HUES48 (cell line): ENCODE data around the gene PTPRN2.

Source experiments
- H3K27ac ChIP-seq: one replicate; pipeline ENCODE4 v1.7.0; 2013; ENCODE audit warnings: low read depth, low read length, inconsistent platforms
- H3K27me3 ChIP-seq: 2 replicates; pipeline ENCODE4 v1.6.1; 2013; ENCODE audit warnings: mild to moderate bottlenecking, low read length; ENCODE audit not compliant: control insufficient read depth, insufficient read depth
- H3K36me3 ChIP-seq: 2 replicates; pipeline ENCODE4 v1.6.1; 2013; ENCODE audit warnings: low read length; ENCODE audit not compliant: control insufficient read depth, insufficient read depth
- H3K4me1 ChIP-seq: 2 replicates; pipeline ENCODE4 v1.6.1; 2013; ENCODE audit warnings: mild to moderate bottlenecking, low read length; ENCODE audit not compliant: control insufficient read depth, insufficient read depth
- H3K4me3 ChIP-seq: 2 replicates; pipeline ENCODE4 v1.5.1; 2013; ENCODE audit warnings: mild to moderate bottlenecking, low read depth, low read length
- H3K9ac ChIP-seq: 2 replicates; pipeline ENCODE4 v1.6.1; 2013; ENCODE audit warnings: mild to moderate bottlenecking, low read depth, low read length, moderate library complexity
- H3K9me3 ChIP-seq: 2 replicates; pipeline ENCODE4 v1.6.1; 2013; ENCODE audit warnings: low read length; ENCODE audit not compliant: control insufficient read depth, insufficient read depth

Gene PTPRN2

GRCh38 chr7:158125721-158126120 lies 461.9 kb downstream of the PTPRN2 start:
- H3K27ac ChIP-seq: no peak overlapping the region
- H3K36me3 ChIP-seq: no peaks in the 10 kb centered on the region
- H3K9me3 ChIP-seq: peaks cover 88% of the 10 kb centered on the region
- H3K4me3 ChIP-seq: no peak overlapping the region
- no peak overlapping the region for H3K9ac ChIP-seq
- no peaks in the 10 kb centered on the region for H3K4me1 ChIP-seq
- H3K27me3 ChIP-seq: no peaks in the 10 kb centered on the region

GRCh38 chr7:158125091-158125490 lies 462.5 kb downstream of the PTPRN2 start:
- no peaks in the 10 kb centered on the region for H3K36me3 ChIP-seq
- peaks cover 88% of the 10 kb centered on the region for H3K9me3 ChIP-seq

GRCh38 chr7:158124671-158125079 lies 462.9 kb downstream of the PTPRN2 start:
- no peak overlapping the region for H3K9ac ChIP-seq
- H3K4me1 ChIP-seq: no peaks in the 10 kb centered on the region
- H3K4me3 ChIP-seq: no peak overlapping the region
- H3K9me3 ChIP-seq: peaks cover 86% of the 10 kb centered on the region
- H3K36me3 ChIP-seq: no peaks in the 10 kb centered on the region
- H3K27me3 ChIP-seq: no peaks in the 10 kb centered on the region
- H3K27ac ChIP-seq: no peak overlapping the region

More at GRCh38 chr7:158125091-158125490, 462.5 kb downstream of the PTPRN2 start:
- Histone ChIP-seq H3K4me3 (no peak overlapping the region), H3K27ac (no peak overlapping the region), H3K27me3 (no peaks in the 10 kb centered on the region), H3K9ac (no peak overlapping the region), H3K4me1 (no peaks in the 10 kb centered on the region)

- no peak overlapping the region for H3K9ac ChIP-seq
- H3K27me3 ChIP-seq: no peaks in the 10 kb centered on the region
- no peaks in the 10 kb centered on the region for H3K36me3 ChIP-seq
- H3K9me3 ChIP-seq: peaks cover 85% of the 10 kb centered on the region
- H3K4me3 ChIP-seq: no peak overlapping the region
- H3K4me1 ChIP-seq: no peaks in the 10 kb centered on the region
- no peak overlapping the region for H3K27ac ChIP-seq
Observed at GRCh38 chr7:158123753-158124152, 463.9 kb downstream of the PTPRN2 start.

- H3K27me3 ChIP-seq: no peaks in the 10 kb centered on the region
- H3K4me3 ChIP-seq: no peak overlapping the region
- H3K4me1 ChIP-seq: no peaks in the 10 kb centered on the region
- no peak overlapping the region for H3K27ac ChIP-seq
- no peak overlapping the region for H3K9ac ChIP-seq
- peaks cover 85% of the 10 kb centered on the region for H3K9me3 ChIP-seq
- H3K36me3 ChIP-seq: no peaks in the 10 kb centered on the region
Observed at GRCh38 chr7:158123214-158123613, 464.4 kb downstream of the PTPRN2 start.

- H3K4me3 ChIP-seq: no peak overlapping the region
- H3K27me3 ChIP-seq: no peaks in the 10 kb centered on the region
- H3K27ac ChIP-seq: no peak overlapping the region
- peaks cover 85% of the 10 kb centered on the region for H3K9me3 ChIP-seq
- H3K9ac ChIP-seq: no peak overlapping the region
- no peaks in the 10 kb centered on the region for H3K4me1 ChIP-seq
- H3K36me3 ChIP-seq: no peaks in the 10 kb centered on the region
Observed at GRCh38 chr7:158121441-158122045, 466.1 kb downstream of the PTPRN2 start.

GRCh38 chr7:158120716-158121115 lies 466.9 kb downstream of the PTPRN2 start:
- H3K36me3 ChIP-seq: no peaks in the 10 kb centered on the region
- no peaks in the 10 kb centered on the region for H3K4me1 ChIP-seq
- no peak overlapping the region for H3K27ac ChIP-seq
- no peak overlapping the region for H3K9ac ChIP-seq
- H3K27me3 ChIP-seq: no peaks in the 10 kb centered on the region
- no peak overlapping the region for H3K4me3 ChIP-seq
- peaks cover 91% of the 10 kb centered on the region for H3K9me3 ChIP-seq

- Histone ChIP-seq H3K27me3 (no peaks in the 10 kb centered on the region), H3K27ac (no peak overlapping the region), H3K36me3 (no peaks in the 10 kb centered on the region), H3K9ac (no peak overlapping the region), H3K4me3 (no peak overlapping the region), H3K9me3 (peaks cover 91% of the 10 kb centered on the region), H3K4me1 (no peaks in the 10 kb centered on the region)
Observed at GRCh38 chr7:158120316-158120715, 467.3 kb downstream of the PTPRN2 start.

- Histone ChIP-seq H3K9ac (no peak overlapping the region), H3K27me3 (no peaks in the 10 kb centered on the region), H3K9me3 (peaks cover 94% of the 10 kb centered on the region), H3K27ac (no peak overlapping the region), H3K36me3 (no peaks in the 10 kb centered on the region), H3K4me3 (no peak overlapping the region), H3K4me1 (no peaks in the 10 kb centered on the region)
Observed at GRCh38 chr7:158117341-158118222, 470.0 kb downstream of the PTPRN2 start.

GRCh38 chr7:158116235-158116634 lies 471.4 kb downstream of the PTPRN2 start:
- H3K9me3 ChIP-seq: peaks cover 94% of the 10 kb centered on the region
- H3K27ac ChIP-seq: no peak overlapping the region
- no peaks in the 10 kb centered on the region for H3K27me3 ChIP-seq
- H3K36me3 ChIP-seq: no peaks in the 10 kb centered on the region
- H3K9ac ChIP-seq: no peak overlapping the region
- H3K4me1 ChIP-seq: no peaks in the 10 kb centered on the region
- H3K4me3 ChIP-seq: no peak overlapping the region
